ENCODE results near the gene ZMYM4.
A peak's percentile ranks its signal among the peaks of the same experiment; 100 is the strongest.

ZMYM4 gene

GRCh38 chr1:35398739-35399138 is 130.2 kb downstream of the ZMYM4 start:
- DNase-seq: no peak

GRCh38 chr1:35401049-35401448 is 132.5 kb downstream of the ZMYM4 start:
- DNase-seq: no peak

- DNase-seq: no peak
Observed at GRCh38 chr1:35406103-35406502, 137.6 kb downstream of the ZMYM4 start.

- DNase-seq: no peak
Observed at GRCh38 chr1:35407743-35408142, 139.2 kb downstream of the ZMYM4 start.

GRCh38 chr1:35408925-35409324 is 140.4 kb downstream of the ZMYM4 start:
- DNase-seq: no peak

- DNase-seq: no peak
Observed at GRCh38 chr1:35426097-35426586, 157.6 kb downstream of the ZMYM4 start.

GRCh38 chr1:35428360-35428759 is 159.9 kb downstream of the ZMYM4 start:
- no peak for DNase-seq

- DNase-seq: no peak
Observed at GRCh38 chr1:35430762-35431161, 162.3 kb downstream of the ZMYM4 start.

GRCh38 chr1:35431173-35431599 is 162.7 kb downstream of the ZMYM4 start:
- DNase-seq: no peak

- peak in 31 of 56 donors; percentile 8 to 53 (median 25) for DNase-seq
Observed at GRCh38 chr1:35432231-35432630, 163.7 kb downstream of the ZMYM4 start.

GRCh38 chr1:35433714-35434113 is 165.2 kb downstream of the ZMYM4 start:
- DNase-seq: no peak

- DNase-seq: no peak
Observed at GRCh38 chr1:35434703-35435102, 166.2 kb downstream of the ZMYM4 start.

- no peak for DNase-seq
Observed at GRCh38 chr1:35436078-35436477, 167.6 kb downstream of the ZMYM4 start.

GRCh38 chr1:35437200-35437599 is 168.7 kb downstream of the ZMYM4 start:
- peak in 4 of 56 donors; percentile 15 to 40 (median 24) for DNase-seq

- no peak for DNase-seq
Observed at GRCh38 chr1:35439626-35440025, 171.1 kb downstream of the ZMYM4 start.

- DNase-seq: no peak
Observed at GRCh38 chr1:35441926-35442579, 173.5 kb downstream of the ZMYM4 start.

- DNase-seq: peak in 5 of 56 donors; percentile 6 to 34 (median 13)
Observed at GRCh38 chr1:35442734-35443133, 174.2 kb downstream of the ZMYM4 start.

- peak in 2 of 56 donors; percentile 5 to 19 for DNase-seq
Observed at GRCh38 chr1:35443768-35444518, 175.4 kb downstream of the ZMYM4 start.

GRCh38 chr1:35444519-35444774 is 175.9 kb downstream of the ZMYM4 start:
- DNase-seq: no peak

- DNase-seq: no peak
Observed at GRCh38 chr1:35447278-35447677, 178.8 kb downstream of the ZMYM4 start.

GRCh38 chr1:35448344-35448801 is 179.9 kb downstream of the ZMYM4 start:
- DNase-seq: peak in 17 of 56 donors; percentile 4 to 56 (median 32)

- DNase-seq: peak in 1 of 56 donors; percentile 18
Observed at GRCh38 chr1:35449334-35450008, 181.0 kb downstream of the ZMYM4 start.

All from nucleus accumbens (tissue), 56 donors.